Measurements from ENCODE around the gene VEGFA. TPM values are rescaled to one million over a fixed set of nuclear protein-coding genes. Genes with fewer than 3 reads are reported as not detected.

Gene VEGFA
- total RNA-seq, 1 donor from 2014 or later: 261 TPM

DNA sequence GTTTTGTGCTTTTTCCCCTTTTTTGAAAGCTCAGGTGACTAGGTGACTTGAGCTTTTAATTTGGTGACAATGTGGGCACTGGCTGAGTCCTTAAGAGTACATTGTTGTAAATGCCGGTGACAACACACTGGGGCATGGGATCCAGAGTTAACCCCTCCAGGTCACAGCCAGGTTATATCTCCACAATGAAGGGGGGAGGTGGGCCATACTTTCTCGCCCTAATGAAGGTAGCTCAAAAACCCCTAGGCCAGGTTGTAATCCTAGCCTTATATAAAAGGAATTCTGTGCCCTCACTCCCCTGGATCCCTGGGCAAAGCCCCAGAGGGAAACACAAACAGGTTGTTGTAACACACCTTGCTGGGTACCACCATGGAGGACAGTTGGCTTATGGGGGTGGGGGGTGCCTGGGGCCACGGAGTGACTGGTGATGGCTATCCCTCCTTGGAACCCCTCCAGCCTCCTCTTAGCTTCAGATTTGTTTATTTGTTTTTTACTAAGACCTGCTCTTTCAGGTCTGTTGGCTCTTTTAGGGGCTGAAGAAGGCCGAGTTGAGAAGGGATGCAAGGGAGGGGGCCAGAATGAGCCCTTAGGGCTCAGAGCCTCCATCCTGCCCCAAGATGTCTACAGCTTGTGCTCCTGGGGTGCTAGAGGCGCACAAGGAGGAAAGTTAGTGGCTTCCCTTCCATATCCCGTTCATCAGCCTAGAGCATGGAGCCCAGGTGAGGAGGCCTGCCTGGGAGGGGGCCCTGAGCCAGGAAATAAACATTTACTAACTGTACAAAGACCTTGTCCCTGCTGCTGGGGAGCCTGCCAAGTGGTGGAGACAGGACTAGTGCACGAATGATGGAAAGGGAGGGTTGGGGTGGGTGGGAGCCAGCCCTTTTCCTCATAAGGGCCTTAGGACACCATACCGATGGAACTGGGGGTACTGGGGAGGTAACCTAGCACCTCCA is 2.2 kb upstream of the VEGFA start:
- ATAC-seq: no peak
- no peak for DNase-seq
- intact Hi-C loops (cut with micrococcal nuclease): loop anchor here (5.0 kb wide), 1 partner anchor 309 kb away; no protein-coding TSS in a partner anchor

DNA sequence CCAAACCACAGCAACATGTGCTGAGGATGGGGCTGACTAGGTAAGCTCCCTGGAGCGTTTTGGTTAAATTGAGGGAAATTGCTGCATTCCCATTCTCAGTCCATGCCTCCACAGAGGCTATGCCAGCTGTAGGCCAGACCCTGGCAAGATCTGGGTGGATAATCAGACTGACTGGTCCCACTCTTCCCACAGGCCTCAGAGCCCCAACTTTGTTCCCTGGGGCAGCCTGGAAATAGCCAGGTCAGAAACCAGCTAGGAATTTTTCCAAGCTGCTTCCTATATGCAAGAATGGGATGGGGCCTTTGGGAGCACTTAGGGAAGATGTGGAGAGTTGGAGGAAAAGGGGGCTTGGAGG is 1.5 kb upstream of the VEGFA start:
- DNase-seq: no peak
- ATAC-seq: no peak
- intact Hi-C loops (cut with micrococcal nuclease): loop anchor here (5.0 kb wide), 1 partner anchor 309 kb away; no protein-coding TSS in a partner anchor

DNA sequence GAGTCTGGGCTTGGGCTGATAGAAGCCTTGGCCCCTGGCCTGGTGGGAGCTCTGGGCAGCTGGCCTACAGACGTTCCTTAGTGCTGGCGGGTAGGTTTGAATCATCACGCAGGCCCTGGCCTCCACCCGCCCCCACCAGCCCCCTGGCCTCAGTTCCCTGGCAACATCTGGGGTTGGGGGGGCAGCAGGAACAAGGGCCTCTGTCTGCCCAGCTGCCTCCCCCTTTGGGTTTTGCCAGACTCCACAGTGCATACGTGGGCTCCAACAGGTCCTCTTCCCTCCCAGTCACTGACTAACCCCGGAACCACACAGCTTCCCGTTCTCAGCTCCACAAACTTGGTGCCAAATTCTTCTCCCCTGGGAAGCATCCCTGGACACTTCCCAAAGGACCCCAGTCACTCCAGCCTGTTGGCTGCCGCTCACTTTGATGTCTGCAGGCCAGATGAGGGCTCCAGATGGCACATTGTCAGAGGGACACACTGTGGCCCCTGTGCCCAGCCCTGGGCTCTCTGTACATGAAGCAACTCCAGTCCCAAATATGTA is 957 bp upstream of the VEGFA start:
- peak; percentile 4 for ATAC-seq

DNA sequence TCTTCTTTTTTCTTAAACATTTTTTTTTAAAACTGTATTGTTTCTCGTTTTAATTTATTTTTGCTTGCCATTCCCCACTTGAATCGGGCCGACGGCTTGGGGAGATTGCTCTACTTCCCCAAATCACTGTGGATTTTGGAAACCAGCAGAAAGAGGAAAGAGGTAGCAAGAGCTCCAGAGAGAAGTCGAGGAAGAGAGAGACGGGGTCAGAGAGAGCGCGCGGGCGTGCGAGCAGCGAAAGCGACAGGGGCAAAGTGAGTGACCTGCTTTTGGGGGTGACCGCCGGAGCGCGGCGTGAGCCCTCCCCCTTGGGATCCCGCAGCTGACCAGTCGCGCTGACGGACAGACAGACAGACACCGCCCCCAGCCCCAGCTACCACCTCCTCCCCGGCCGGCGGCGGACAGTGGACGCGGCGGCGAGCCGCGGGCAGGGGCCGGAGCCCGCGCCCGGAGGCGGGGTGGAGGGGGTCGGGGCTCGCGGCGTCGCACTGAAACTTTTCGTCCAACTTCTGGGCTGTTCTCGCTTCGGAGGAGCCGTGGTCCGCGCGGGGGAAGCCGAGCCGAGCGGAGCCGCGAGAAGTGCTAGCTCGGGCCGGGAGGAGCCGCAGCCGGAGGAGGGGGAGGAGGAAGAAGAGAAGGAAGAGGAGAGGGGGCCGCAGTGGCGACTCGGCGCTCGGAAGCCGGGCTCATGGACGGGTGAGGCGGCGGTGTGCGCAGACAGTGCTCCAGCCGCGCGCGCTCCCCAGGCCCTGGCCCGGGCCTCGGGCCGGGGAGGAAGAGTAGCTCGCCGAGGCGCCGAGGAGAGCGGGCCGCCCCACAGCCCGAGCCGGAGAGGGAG is 580 bp downstream of the VEGFA start:
- DNase-seq (peak; percentile 88), ATAC-seq (peak; percentile 44)
- intact Hi-C loops (cut with micrococcal nuclease): no loop called here

More for the DNA sequence above, 957 bp upstream of the VEGFA start:
- peak; percentile 83 for DNase-seq
- intact Hi-C loops (cut with micrococcal nuclease): loop anchor here (5.0 kb wide), 1 partner anchor 308 kb away; no protein-coding TSS in a partner anchor

DNA sequence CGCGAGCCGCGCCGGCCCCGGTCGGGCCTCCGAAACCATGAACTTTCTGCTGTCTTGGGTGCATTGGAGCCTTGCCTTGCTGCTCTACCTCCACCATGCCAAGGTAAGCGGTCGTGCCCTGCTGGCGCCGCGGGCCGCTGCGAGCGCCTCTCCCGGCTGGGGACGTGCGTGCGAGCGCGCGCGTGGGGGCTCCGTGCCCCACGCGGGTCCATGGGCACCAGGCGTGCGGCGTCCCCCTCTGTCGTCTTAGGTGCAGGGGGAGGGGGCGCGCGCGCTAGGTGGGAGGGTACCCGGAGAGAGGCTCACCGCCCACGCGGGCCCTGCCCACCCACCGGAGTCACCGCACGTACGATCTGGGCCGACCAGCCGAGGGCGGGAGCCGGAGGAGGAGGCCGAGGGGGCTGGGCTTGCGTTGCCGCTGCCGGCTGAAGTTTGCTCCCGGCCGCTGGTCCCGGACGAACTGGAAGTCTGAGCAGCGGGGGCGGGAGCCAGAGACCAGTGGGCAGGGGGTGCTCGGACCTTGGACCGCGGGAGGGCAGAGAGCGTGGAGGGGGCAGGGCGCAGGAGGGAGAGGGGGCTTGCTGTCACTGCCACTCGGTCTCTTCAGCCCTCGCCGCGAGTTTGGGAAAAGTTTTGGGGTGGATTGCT is 1.3 kb downstream of the VEGFA start:
- DNase-seq: peak; percentile 82
- ATAC-seq: peak; percentile 13
- intact Hi-C loops (cut with micrococcal nuclease): no loop called here

DNA sequence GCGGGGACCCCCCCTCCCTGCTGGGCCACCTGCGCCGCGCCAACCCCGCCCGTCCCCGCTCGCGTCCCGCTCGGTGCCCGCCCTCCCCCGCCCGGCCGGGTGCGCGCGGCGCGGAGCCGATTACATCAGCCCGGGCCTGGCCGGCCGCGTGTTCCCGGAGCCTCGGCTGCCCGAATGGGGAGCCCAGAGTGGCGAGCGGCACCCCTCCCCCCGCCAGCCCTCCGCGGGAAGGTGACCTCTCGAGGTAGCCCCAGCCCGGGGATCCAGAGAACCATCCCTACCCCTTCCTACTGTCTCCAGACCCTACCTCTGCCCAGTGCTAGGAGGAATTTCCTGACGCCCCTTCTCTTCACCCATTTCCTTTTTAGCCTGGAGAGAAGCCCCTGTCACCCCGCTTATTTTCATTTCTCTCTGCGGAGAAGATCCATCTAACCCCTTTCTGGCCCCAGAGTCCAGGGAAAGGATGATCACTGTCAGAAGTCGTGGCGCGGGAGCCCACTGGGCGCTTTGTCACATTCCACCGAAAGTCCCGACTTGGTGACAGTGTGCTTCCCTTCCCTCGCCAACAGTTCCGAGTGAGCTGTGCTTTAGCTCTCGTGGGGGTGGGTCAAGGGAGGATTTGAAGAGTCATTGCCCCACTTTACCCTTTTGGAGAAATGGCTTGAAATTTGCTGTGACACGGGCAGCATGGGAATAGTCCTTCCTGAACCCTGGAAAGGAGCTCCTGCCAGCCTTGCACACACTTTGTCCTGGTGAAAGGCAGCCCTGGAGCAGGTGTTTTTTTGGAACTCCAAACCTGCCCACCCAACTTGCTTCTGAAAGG is 2.1 kb downstream of the VEGFA start:
- peak; percentile 91 for DNase-seq
- intact Hi-C loops (cut with micrococcal nuclease): no loop called here
- peak; percentile 36 for ATAC-seq

DNA sequence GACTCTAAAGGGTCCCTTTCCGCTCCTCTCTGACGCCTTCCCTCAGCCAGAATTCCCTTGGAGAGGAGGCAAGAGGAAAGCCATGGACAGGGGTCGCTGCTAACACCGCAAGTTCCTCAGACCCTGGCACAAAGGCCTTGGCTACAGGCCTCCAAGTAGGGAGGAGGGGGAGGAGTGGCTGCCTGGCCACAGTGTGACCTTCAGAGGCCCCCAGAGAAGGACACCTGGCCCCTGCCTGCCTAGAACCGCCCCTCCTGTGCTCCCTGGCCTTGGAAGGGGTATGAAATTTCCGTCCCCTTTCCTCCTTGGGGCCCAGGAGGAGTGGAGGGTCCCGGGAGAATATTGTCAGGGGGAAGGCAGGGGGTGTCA is 2.7 kb downstream of the VEGFA start:
- DNase-seq (peak; percentile 73), ATAC-seq (peak; percentile 31)
- intact Hi-C loops (cut with micrococcal nuclease): no loop called here

DNA sequence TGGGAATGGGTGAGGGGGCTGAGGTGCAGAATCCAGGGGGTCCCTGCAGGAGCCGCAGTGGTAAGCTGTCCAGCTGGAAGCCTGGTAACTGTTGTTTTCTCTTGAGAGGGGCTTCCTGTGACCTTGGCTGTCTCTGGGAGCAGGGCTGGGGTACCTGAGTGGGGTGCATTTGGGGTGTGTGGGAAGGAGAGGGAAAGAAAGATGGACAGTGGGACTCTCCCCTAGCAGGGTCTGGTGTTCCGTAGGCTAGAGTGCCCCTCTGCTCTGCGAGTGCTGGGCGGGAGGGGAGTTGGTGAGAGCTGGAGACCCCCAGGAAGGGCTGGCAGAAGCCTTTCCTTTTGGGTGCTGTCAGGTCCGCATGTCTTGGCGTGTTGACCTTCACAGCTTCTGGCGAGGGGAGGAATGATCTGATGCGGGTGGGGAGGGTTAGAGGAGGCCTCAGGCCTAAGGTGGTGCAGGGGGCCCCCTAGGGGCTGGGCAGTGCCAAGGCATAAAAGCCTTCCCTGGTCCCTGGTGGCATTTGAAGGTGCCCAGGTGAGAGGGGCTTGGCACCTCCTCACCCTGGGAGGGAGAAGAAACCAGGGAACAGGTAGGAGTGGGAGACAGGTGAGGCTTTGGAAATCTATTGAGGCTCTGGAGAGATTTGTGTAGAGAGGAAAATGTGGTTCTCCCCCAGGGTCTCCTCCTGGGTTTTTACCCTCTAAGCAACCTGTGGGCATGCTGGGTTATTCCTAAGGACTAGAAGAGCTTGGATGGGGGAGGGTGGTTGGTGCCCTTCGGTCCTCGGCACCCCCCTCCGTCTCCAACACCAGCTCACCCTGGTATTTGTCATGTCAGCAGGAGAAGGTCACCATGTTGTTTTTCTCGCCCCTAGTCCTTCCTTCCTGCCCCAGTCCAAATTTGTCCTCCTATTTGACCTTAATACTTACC is 3.3 kb downstream of the VEGFA start:
- ATAC-seq (peak; percentile 28), DNase-seq (peak; percentile 75)
- intact Hi-C loops (cut with micrococcal nuclease): no loop called here

DNA sequence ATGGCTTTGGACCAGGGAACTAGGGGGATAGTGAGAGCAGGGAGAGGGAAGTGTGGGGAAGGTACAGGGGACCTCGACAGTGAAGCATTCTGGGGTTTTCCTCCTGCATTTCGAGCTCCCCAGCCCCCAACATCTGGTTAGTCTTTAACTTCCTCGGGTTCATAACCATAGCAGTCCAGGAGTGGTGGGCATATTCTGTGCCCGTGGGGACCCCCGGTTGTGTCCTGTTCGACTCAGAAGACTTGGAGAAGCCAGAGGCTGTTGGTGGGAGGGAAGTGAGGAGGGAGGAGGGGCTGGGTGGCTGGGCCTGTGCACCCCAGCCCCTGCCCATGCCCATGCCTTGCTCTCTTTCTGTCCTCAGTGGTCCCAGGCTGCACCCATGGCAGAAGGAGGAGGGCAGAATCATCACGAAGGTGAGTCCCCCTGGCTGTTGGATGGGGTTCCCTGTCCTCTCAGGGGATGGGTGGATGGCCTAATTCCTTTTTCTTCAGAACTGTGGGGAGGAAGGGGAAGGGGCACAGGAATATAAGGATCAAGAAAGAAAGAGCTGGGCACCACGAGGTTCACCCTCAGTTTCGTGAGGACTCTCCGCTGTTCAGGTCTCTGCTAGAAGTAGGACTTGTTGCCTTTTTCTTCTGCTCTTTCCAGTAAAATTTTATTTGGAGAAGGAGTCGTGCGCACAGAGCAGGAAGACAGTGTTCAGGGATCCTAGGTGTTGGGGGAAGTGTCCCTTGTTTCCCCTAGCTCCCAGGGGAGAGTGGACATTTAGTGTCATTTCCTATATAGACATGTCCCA is 4.2 kb downstream of the VEGFA start:
- ATAC-seq (no peak), DNase-seq (no peak)
- intact Hi-C loops (cut with micrococcal nuclease): no loop called here

DNA sequence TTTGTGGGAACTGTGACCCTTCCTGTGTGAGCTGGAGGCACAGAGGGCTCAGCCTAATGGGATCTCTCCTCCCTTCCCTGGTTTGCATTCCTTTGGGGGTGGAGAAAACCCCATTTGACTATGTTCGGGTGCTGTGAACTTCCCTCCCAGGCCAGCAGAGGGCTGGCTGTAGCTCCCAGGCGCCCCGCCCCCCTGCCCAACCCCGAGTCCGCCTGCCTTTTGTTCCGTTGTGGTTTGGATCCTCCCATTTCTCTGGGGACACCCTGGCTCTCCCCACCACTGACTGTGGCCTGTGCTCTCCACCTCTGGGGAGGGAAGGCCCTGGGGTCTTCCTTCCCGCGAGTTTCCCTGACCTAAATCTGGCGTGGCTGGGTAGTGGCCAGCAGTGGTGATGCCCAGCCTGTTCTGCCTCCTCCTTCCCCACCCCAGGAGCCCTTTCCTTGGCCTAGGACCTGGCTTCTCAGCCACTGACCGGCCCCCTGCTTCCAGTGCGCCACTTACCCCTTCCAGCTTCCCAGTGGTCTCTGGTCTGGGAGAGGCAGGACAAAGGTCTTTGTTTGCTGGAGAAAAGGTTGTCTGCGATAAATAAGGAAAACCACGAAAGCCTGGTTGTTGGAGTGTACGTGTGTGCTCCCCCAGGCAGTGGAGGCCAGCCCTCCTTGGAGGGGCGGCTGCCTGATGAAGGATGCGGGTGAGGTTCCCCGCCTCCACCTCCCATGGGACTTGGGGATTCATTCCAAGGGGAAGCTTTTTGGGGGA is 4.9 kb downstream of the VEGFA start:
- peak; percentile 85 for DNase-seq
- peak; percentile 8 for ATAC-seq
- intact Hi-C loops (cut with micrococcal nuclease): no loop called here

DNA sequence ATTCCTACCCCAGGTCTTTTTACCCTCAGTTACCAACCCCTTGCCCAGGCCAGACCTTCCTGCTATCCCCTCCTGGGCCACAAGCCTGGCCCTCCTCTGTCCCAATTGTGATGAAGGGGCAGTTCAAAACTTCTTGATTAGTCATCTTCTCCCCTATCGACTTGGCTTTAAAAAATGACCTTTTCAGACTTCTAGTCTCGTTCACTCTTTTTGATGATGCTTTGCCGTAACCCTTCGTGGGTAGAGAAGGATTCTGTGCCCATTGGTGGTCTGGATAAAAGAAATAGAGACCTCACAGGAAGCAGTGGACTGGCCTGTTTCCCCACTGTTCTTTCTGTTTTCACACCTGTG is 5.5 kb downstream of the VEGFA start:
- intact Hi-C loops (cut with micrococcal nuclease): no loop called here
- no peak for ATAC-seq

DNA sequence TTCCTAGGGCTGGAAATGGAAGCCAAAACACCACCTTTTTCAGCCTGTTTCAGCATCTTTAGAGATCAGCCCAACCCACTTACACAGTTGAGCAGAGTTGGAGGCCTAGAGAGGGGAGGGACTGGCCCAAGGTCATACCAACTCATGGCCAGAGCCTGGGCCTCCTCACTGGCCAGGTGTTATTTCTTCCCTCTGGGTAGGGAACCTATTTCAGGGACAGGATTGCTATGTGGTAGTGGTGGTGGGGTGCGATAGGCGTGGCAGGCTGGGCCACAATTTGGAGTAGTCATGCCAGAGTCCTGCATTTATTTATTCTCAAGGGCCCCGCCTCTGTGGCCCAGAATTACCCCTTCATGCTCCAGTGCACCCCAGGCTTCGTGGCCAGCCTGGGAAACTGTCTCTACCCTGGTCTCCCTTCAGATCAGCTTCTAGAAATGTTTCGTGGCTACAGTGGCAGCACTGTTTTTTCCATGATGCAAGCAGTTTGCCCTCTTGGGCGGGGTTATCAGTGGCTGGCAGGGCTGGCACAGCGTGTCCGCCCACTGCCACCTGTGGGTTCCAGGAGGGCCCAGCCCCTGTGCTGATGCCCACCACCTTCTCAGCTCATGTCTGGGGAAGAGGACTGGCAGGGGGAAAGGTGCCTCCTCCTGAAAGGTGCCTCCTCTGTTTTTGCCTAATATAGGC is 6.2 kb downstream of the VEGFA start:
- DNase-seq (no peak), ATAC-seq (no peak)
- intact Hi-C loops (cut with micrococcal nuclease): no loop called here

More for the DNA sequence above, 5.5 kb downstream of the VEGFA start:
- DNase-seq: no peak

DNA sequence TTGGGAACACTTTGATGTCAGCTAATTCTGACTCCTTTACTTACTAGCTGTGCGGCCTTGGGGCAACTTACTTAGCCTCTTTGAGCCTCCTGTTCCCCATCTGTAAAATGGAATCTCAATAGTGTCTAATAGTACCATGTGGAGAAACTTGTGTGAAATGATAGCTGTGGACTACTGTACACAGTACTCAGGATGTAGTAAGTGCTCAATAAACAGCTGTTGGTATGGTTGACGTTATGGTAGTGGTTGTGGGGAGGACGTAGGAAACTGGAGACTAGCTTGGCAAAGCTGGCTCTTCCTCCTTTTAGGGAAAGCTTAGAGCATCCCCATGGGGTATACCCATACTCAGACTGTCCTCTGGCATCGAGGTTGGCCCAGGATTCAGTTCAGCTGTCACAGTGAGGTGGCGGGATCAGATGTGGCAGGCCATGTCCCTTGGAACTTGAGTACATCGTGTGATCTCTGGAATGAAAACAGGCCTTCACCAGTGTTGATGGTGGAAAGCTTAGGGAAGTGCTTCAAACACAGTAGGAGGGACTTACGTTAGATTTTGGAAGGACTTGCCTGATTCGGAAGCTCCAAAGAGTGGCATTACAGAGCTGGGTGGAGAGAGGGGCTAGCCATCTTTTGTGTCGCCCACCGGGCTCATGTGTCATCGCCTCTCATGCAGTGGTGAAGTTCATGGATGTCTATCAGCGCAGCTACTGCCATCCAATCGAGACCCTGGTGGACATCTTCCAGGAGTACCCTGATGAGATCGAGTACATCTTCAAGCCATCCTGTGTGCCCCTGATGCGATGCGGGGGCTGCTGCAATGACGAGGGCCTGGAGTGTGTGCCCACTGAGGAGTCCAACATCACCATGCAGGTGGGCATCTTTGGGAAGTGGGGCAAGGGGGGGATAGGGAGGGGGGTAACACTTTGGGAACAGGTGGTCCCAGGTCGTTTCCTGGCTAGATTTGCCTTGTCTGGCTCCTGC is 7.1 kb downstream of the VEGFA start:
- DNase-seq: peak; percentile 42
- intact Hi-C loops (cut with micrococcal nuclease): no loop called here
- peak; percentile 6 for ATAC-seq

DNA sequence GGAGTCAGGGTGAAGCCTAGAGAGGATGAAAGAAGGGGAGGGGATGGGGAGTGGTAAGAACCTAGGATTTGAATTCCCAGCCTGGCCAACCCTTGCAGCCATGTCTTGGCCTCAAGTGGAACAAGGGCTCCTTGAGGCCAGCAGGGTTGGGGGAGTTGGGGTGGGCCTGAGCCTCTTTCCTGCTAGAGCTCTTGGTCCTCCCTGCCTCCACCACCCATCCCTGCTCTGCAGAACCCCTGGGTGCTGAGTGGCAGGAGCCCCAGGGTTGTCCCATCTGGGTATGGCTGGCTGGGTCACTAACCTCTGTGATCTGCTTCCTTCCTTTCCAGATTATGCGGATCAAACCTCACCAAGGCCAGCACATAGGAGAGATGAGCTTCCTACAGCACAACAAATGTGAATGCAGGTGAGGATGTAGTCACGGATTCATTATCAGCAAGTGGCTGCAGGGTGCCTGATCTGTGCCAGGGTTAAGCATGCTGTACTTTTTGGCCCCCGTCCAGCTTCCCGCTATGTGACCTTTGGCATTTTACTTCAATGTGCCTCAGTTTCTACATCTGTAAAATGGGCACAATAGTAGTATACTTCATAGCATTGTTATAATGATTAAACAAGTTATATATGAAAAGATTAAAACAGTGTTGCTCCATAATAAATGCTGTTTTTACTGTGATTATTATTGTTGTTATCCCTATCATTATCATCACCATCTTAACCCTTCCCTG is 8.3 kb downstream of the VEGFA start:
- DNase-seq (no peak), ATAC-seq (no peak)
- intact Hi-C loops (cut with micrococcal nuclease): no loop called here
